ENCODE results near the gene CDHR4.
A peak's percentile ranks its signal among the peaks of the same experiment; 100 is the strongest.
"Not testable (repeated sequence)": the region's sequence is repeated elsewhere in the genome, so short reads cannot be mapped to it uniquely, and the experiment has no call there.

CDHR4 gene

DNA sequence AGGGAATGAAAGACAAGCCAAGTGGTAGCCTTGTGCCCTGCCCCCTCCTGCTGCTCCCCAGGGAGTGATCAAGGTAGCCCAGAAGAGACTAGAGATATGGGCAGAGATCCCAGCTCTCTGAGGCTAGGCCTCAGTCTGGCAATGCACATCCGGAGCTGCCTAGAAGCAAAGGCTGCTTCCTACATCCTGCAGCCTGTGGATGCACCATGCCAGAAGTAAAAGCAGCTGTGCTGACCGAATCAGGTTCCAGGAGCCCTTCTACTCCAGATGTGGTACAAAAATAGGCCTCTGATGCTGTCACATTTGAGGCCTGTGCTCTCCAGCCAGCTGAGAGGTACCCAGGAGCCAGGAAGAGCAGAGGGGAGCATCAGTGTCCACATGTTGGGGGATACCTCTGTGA is 40.7 kb upstream of the CDHR4 start:
- TF ChIP-seq, protein P1, sequence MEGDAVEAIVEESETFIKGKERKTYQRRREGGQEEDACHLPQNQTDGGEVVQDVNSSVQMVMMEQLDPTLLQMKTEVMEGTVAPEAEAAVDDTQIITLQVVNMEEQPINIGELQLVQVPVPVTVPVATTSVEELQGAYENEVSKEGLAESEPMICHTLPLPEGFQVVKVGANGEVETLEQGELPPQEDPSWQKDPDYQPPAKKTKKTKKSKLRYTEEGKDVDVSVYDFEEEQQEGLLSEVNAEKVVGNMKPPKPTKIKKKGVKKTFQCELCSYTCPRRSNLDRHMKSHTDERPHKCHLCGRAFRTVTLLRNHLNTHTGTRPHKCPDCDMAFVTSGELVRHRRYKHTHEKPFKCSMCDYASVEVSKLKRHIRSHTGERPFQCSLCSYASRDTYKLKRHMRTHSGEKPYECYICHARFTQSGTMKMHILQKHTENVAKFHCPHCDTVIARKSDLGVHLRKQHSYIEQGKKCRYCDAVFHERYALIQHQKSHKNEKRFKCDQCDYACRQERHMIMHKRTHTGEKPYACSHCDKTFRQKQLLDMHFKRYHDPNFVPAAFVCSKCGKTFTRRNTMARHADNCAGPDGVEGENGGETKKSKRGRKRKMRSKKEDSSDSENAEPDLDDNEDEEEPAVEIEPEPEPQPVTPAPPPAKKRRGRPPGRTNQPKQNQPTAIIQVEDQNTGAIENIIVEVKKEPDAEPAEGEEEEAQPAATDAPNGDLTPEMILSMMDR (IDR thresholded peaks at IDR 0.05; ENCODE audit: low read depth, low read length, missing control alignments) = no peak

DNA sequence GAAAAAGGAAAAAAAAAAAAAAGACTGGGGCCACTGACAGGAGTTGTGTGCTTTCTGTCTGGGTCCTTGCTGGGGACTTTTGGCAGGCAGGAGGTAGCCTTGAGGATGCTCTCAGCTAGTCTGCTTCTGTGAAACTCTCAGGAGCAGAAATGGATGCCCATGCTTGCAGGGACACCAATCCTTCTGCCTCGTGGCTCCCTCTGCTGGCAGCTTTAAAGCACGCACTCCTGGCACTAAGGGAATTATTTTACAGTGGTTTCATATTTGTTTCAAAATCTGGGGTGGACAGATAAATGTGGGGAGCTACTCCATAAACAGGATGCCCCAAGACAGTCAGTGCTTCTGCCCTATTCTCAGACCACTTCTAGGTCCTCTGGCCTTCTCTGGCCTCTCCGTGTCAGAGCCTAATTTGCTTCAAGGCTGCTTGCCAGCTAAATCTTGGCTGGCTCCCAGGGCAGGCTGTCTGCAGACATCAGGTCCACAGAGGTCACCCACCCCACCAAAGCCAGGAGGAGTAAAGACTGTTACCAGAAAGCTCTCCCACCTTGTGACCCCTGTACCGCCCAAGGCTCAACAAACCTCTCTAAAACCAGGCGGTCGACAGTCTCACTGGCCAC is 39.6 kb upstream of the CDHR4 start:
- no peak overlapping the region for H3K4me3 ChIP-seq (replicated peaks; ENCODE audit: low read depth, low read length)
- TF ChIP-seq, protein P1 (IDR thresholded peaks at IDR 0.05; ENCODE audit: low read depth, low read length, missing control alignments) = peak; percentile 91
- DNase-seq (ENCODE audit: extremely low read depth, low read depth) = peak; percentile 66

More for the DNA sequence above, 40.7 kb upstream of the CDHR4 start:
- H3K4me3 ChIP-seq (replicated peaks; ENCODE audit: low read depth, low read length) = no peak overlapping the region
- no peak for DNase-seq (ENCODE audit: extremely low read depth, low read depth)

DNA sequence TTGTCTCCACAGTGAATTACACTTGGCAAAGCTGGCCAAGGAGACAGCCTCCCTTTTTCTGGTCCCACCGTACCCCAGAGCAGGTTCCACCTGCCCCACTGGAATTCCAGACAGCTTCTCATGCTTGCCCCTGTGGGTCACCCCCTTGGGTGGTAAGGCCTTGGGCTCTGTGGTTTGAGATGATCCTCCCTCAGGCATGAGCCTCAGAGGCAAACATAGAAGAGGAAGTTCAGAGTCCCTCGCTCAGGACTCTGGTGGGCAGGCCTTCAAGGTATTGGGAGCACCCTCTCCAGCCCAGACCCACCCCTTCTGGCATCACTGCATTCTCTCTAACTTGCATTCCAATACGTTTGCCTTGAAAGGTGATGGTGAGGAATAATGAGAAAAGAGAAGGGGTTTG is 31.7 kb upstream of the CDHR4 start:
- TF ChIP-seq, protein P1 (IDR thresholded peaks at IDR 0.05; ENCODE audit: low read depth, low read length, missing control alignments) = no peak
- DNase-seq (ENCODE audit: extremely low read depth, low read depth) = no peak
- H3K4me3 ChIP-seq (replicated peaks; ENCODE audit: low read depth, low read length) = no peak overlapping the region

DNA sequence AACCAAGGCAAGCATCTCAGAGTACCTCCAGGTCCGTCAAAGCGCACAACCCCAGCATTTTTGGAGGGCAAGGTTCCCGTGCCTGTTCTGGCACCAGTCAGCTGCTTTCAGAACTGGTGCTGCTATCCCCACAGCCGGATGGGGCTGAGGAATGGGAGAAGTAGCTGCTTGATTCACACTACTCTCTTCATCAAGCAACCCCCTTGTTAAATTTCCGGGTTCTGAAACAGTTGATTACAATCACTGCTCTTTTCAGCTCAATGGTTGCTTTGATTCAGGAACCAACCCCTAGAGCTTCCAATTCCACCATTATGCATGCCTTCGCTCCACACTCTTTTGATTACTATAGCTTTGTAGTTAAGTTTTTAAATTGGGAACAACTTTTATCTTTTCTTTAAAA is 26.3 kb upstream of the CDHR4 start:
- no peak for DNase-seq (ENCODE audit: extremely low read depth, low read depth)

DNA sequence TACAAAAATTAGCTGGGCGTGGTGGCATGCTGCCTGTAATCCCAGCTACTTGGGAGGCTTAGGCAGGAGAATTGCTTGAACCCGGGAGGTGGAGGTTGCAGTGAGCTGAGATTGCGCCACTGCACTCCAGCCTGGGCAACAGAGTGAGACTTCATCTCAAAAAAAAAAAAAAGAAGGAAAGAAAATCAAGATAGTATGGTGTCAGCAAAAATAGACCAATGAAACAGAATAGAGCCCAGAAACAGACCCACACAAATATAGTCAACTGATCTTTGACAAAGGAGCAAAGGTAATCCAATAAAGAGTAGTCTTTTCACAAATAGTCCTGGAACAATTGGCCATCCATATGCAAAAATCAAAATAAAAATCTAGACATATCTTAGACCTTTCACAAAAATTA is 23.5 kb upstream of the CDHR4 start:
- DNase-seq (ENCODE audit: extremely low read depth, low read depth); H3K4me3 ChIP-seq (replicated peaks; ENCODE audit: low read depth, low read length): not testable (repeated sequence)

More for the DNA sequence above, 26.3 kb upstream of the CDHR4 start:
- TF ChIP-seq, protein P1 (IDR thresholded peaks at IDR 0.05; ENCODE audit: low read depth, low read length, missing control alignments) = no peak
- no peak overlapping the region for H3K4me3 ChIP-seq (replicated peaks; ENCODE audit: low read depth, low read length)

DNA sequence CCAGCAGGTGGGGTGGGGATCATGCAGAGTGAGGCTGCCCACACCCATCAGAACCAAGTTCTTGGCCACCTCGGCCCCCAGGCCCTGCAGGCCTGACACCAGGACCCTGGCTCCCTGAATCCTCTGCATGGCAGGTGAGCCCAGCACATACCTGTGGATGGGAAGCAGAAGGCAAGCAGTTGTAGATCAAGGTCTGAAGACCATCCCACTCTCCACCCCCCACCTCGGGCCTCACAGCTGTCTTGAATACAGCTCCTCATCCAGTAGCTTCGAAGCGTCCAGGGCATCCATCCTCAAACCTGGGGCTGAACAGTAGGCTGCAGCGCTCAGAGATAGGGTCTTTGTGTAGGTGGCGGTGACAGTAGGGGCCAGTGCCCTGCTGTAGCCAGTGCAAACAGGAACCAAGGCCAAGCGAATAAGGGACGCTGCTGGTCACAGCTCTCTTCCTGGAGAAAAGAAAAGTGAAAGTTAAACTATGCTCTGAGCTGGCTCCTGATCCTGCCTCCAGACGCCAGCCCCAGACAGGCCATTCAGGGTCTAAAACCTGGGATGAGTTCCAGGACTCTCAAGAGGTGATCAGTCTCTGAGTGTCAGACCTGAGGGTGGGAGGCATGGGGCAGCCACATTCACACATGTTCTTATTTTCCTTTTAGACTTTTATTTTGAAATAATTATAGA is 14.0 kb upstream of the CDHR4 start, which contains the start of gene UBA7:
TSS of gene UBA7 (minus strand) at position 457 of the 678 bp plus-strand sequence. CDS start at position 291, 166 bp downstream.
- TF ChIP-seq, protein P1 (IDR thresholded peaks at IDR 0.05; ENCODE audit: low read depth, low read length, missing control alignments) = no peak
- DNase-seq (ENCODE audit: extremely low read depth, low read depth) = peak; percentile 52
- peak within 1 kb of the TSS; percentile 34 for H3K4me3 ChIP-seq (replicated peaks; ENCODE audit: low read depth, low read length)

DNA sequence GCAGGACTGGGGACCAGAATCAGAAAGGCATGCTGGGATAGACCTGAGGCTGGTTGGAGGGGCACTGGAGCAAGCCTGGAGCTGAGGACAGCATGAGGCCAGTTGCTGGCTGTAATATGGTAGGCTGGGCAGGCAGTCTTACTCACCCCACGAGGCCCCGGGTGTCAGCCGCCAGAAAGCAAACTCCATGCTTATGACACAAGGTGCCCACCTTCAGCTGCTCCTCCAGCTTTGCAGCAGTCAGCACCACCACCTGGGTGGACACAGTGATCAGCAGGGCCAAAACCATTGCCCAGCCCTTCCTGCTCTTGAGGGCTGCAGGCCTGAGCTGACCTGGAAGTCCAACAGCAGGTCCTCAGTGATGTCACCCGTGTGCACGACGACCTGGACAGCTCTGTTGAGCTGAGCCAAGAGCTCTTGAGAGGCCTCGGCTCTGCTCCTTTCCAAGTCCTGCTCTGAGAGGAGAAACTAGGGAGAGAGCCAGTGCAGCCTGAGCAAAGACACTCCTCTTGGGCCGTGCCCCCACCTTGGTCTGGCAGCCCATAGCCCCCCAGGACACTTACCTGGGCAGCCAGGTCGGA is 13.3 kb upstream of the CDHR4 start:
- TF ChIP-seq, protein P1 (IDR thresholded peaks at IDR 0.05; ENCODE audit: low read depth, low read length, missing control alignments) = no peak
- no peak for DNase-seq (ENCODE audit: extremely low read depth, low read depth)
- H3K4me3 ChIP-seq (replicated peaks; ENCODE audit: low read depth, low read length) = peak overlapping the region; percentile 34
